ENCODE results near the gene JADE2.

The JADE2 gene

GRCh38 chr5:134572811-134573210, 47.3 kb downstream of the JADE2 start:
- DNase-seq: no peak

GRCh38 chr5:134574521-134574920, 49.1 kb downstream of the JADE2 start:
- DNase-seq: no peak

DNA sequence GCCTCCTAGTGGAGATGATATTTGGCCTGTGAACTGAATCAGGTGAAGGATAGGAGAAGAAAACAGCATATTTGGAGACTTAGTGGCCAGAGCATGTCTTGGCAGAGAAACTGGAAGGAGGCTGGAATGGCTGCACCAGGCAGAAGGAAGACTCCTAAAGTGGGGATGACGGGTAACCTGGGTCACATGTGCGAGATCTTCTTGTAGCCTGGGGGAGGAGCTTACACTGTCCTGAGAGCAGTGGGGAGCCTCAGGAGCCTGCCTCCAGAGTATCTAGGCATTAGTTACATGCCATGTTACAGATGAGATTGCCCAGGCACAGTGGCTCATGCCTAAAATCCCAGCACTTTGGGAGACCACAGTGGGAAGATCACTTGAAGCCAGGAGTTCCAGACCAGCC, 49.8 kb downstream of the JADE2 start:
- DNase-seq: no peak

DNA sequence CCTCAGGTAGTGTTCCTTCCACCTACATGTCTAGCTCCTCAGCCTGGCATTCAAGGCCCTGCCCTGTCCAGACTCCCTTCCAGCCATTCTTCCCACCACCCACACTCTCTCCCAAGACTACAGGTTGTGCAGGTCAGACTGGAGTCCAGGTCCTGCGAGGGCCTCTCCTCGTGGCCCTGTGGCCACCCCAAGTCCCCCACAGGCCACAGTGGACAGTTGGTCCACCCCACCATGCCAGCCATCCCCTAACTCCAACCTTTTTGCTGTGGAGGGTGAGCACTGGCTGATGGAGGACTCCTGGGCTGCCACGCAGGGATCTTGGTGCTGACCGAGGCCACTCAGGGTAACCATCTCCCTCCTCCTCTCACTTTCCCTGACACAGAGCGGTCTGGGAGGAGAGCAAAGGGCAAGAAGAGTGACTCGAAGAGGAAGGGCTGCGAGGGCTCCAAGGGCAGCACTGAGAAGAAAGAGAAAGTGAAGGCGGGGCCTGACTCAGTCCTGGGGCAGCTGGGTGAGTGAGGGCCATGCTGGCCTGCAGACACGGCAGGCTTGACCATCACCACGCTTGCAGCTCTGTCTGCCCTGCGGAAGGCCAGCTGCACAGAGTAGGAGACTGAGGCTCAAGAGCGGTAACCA, 51.0 kb downstream of the JADE2 start:
- no peak for DNase-seq

- no peak for DNase-seq
Measured at GRCh38 chr5:134577022-134577795, 51.7 kb downstream of the JADE2 start.

DNA sequence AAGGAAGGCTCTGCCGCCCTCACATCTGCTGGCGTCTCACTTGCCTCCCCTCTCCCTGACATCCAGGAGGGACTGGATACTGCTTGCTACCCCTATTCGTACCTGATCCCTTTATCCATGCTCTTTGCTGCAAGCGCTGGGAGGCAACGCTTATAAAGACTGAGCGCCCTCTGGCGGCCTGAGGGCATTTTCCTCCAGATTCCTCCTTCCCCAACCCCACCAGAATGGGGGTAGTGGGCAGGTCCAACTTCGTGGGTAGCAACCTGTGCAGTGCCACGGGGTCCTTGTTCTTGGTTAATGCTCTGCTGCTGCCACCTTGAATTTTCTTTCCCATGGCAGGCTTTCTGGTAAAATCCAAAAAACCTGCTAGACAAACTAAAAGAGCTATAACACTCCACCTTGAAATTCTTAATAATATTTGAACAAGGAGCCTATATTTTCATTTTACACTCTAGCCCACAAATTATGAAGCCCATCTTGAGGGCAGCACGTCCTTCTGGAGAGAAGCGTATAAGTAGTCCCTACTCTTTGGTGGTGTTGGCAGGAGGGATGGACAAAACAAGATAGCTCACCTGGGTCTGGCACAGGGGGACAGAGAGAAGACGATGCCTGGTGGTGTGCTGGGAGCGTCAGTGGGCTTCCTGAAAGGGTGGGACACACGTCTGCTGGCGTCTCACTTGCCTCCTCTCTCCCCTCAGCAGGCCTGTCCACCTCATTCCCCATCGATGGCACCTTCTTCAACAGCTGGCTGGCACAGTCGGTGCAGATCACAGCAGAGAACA, 52.5 kb downstream of the JADE2 start:
- peak; percentile 62 for DNase-seq

GRCh38 chr5:134578578-134579283, 53.3 kb downstream of the JADE2 start:
- DNase-seq: no peak

DNA sequence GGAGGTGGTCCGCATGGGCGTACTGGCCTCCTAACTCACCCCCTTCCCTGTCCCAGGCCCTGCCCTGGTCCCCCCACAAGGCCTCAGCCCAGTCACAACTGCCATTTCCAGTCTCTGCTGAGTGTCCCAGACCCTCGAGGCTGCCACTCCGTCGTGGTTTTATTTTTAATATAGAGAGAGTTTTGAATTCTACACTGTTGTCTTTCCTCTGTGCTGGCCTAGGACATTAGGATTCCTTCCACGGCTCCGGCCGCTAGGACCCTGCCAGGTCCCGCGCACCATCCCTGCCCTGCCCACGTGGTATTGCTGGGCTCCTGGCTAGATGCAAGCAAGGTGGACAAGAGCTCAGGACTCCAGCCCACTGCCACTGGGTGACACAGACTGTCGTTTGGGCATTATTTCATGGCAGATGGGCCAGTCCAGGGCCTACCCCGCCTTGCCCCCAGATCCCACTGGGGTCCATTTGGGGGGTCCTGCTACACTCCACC, 53.9 kb downstream of the JADE2 start:
- DNase-seq: no peak

- no peak for DNase-seq
Measured at GRCh38 chr5:134580001-134580460, 54.6 kb downstream of the JADE2 start.

GRCh38 chr5:134581241-134581981, 55.9 kb downstream of the JADE2 start:
- DNase-seq: no peak

DNA sequence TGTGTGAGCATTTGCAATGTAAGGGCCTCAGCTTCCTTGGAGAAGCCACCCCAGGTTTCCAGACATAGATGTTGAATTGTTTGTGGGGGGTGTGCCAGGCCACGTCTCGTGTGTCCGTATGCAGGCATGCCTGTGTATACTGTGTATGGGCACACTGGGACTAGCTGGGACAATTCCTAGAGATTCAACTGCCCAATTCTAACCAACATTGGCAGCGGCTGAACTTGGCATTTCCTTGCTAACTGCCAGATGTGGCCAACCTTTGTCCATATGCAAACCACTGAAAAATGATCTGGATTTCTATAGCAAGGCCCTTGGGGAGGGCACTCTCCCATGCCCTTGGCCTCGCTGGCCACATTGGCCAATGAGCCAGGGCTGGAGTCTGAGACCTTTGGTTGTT, 56.8 kb downstream of the JADE2 start:
- no peak for DNase-seq

GRCh38 chr5:134582941-134583340, 57.5 kb downstream of the JADE2 start:
- DNase-seq: no peak

- no peak for DNase-seq
Measured at GRCh38 chr5:134583766-134584165, 58.3 kb downstream of the JADE2 start.

DNA sequence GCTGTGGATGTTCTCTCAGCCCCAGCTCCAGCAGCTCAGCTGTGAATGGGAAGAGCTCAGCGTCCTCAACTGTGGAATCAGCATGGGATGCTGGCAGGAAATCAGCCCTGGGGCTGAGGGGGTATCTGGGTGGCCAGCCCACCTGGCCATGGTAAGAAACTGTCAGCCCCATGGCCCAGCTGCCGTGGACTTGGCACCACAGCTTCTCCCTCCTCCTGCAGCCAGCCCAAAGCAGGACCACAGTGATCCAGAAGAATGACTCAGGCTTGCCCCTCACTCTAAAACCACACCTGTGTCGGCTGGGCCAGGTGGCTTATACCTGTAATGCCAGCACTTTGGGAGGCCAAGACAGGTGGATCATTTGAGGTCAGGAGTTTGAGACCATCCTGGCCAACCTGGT, 59.2 kb downstream of the JADE2 start:
- DNase-seq: no peak

- DNase-seq: no peak
Measured at GRCh38 chr5:134585966-134586365, 60.5 kb downstream of the JADE2 start.

DNA sequence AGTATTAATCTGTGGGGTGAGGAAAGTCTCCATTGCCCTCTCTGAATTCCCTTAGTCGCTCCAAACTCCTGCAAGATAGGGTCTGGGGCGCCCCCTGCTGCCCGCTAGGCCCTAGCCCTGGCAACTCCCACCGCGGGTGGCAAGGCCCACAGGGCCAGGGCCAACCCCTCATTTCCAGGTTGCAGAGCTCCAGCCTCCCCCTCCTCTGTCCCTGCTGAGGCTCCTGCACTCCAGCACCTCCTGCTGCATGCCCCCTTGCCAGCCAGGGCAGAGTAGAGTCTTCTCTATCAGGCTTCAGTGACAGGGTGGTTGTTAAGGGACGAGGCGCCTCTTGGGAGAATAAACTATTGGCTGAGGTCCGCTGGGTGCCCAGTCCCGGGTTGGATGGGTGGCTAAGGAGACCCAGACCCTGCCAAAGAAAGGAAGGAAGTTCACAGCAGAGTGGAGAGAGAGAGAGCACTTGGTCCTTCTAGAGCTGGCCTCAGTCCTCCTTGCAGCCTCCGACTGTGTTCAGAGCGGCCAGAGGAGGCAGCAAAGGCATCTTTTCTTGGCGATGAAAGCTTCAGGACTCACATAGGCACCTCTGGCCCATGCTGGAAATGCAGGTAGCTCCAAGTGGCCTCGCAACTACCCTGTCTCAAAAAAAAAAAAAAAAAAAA, 61.5 kb downstream of the JADE2 start:
- DNase-seq: peak; percentile 48

- DNase-seq: no peak
Measured at GRCh38 chr5:134590992-134591659, 65.7 kb downstream of the JADE2 start.

DNA sequence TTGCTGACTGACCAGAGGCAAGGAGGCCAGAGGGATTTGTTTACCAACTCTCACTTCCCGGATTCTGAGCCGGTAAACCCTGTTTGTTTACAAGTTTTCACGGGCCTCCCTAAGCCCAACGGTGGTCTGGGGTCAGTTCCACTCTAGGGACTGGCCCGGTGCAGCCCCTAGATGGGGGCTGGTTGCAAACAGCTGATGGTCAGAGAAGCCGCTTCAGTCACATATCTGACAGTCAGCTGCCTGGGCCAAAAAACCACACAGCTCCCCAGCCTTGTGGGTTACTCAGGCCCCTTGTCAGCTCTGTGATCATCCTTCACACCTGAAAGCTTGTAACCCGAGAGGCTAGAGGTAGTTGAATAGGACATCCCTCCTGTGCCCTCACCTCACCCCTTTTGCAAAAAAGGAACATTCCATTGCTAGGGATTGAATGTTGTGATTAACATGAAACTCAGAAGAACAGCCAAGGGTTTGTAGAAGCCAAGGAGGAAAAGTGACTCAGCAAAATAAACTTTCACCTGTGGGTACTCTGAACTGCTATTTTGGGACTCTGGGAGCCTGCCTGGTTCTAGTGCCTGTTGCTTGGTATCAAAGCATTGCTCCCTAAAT, 66.8 kb downstream of the JADE2 start:
- no peak for DNase-seq

GRCh38 chr5:134594336-134594735, 68.9 kb downstream of the JADE2 start:
- DNase-seq: no peak

GRCh38 chr5:134594797-134595457, 69.5 kb downstream of the JADE2 start:
- peak; percentile 6 for DNase-seq

All from NCI-H1694 treated with DMSO at 0.1 percent for 48 hours (cell line).